Lower leg skin (tissue), 3 donors: ENCODE results near the gene MFGE8.

Experiments
- POLR2A ChIP-seq, 2 donors: fragments of 450-650 bp; IDR thresholded peaks; one replicate each; pipeline ENCODE4 v1.6.1; 2016 to 2017; ENCODE audit warnings: antibody characterized with exemption in 2 of 2, mild to moderate bottlenecking in 1 of 2, moderate library complexity in 1 of 2
- TF ChIP-seq, protein P1 (sequence below), 3 donors: fragments of 450-650 bp; IDR thresholded peaks; one replicate each; pipeline ENCODE4 v1.5.1; 2016; ENCODE audit warnings: antibody characterized with exemption in 3 of 3, mild to moderate bottlenecking in 3 of 3, moderate library complexity in 2 of 3

DNA sequence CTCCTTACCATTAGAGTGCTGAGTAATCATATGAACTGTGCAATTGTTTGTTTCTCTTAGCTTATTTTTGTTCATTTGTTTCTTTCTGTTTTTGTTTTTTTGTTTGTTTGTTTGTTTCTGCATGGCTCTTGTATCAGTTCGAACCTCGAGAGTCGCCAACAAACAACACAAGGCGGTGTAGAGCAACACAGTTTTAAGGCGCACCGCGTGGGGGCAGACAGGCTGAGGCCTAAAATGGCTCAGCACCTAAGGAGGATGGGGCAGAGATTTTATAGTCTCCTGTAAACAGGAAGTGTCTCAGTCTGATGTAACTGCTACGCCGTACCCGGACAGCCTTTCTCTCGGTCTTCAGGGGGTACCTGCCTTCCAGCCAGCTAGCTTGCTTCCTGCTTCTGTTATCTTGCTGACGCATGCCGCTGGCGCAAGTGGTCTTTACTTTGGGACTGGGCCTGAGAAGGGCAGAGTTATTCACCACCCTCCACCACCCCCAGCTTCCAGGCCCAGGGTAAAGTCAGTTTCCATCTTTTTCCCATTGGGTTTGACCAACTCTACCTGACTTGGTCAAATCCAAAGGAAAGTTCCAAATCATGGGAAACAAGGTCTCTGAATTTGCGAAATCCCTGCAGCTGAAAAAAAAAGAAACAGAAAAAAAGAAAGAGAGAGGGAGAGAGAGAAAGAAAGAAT, 25.8 kb upstream of the MFGE8 start:
- TF ChIP-seq, protein P1, sequence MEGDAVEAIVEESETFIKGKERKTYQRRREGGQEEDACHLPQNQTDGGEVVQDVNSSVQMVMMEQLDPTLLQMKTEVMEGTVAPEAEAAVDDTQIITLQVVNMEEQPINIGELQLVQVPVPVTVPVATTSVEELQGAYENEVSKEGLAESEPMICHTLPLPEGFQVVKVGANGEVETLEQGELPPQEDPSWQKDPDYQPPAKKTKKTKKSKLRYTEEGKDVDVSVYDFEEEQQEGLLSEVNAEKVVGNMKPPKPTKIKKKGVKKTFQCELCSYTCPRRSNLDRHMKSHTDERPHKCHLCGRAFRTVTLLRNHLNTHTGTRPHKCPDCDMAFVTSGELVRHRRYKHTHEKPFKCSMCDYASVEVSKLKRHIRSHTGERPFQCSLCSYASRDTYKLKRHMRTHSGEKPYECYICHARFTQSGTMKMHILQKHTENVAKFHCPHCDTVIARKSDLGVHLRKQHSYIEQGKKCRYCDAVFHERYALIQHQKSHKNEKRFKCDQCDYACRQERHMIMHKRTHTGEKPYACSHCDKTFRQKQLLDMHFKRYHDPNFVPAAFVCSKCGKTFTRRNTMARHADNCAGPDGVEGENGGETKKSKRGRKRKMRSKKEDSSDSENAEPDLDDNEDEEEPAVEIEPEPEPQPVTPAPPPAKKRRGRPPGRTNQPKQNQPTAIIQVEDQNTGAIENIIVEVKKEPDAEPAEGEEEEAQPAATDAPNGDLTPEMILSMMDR (IDR thresholded peaks at IDR 0.05): no peak
- no peak for TF ChIP-seq POLR2A (IDR thresholded peaks at IDR 0.05)
